Activated CD4-positive, alpha-beta memory T cell treated with anti-CD3 and anti-CD28 coated beads for 36 hours (primary cell): ENCODE results near the gene CTSV. TPM values are rescaled to one million over a fixed set of nuclear protein-coding genes. Genes with fewer than 3 reads are reported as not detected.
"Not testable (repeated sequence)": the region's sequence is repeated elsewhere in the genome, so short reads cannot be mapped to it uniquely, and the experiment has no call there.

ENCODE experiments used
- CTCF ChIA-PET: fragments of 350-600 bp; sonication (Branson Sonifier 250); formaldehyde crosslinking; loops from one replicate; lab custom pipeline; 2021; ENCODE audit warnings: antibody characterized with exemption, inconsistent platforms; lab: Charles Lee
- POLR2A ChIA-PET: fragments of 350-600 bp; sonication (Branson Sonifier 250); formaldehyde crosslinking; loops from one replicate; lab custom pipeline; 2021; ENCODE audit warnings: antibody characterized with exemption; lab: Charles Lee
- DNase-seq: peaks from one replicate; pipeline ENCODE4 v3.0.0-alpha.2; 2020
- H3K27ac Mint-ChIP-seq: one replicate; pipeline ENCODE4 v1.8.0; 2021; ENCODE audit warnings: mixed read lengths
- H3K27me3 Mint-ChIP-seq: one replicate; pipeline ENCODE4 v1.8.0; 2021; ENCODE audit warnings: mixed read lengths
- H3K36me3 Mint-ChIP-seq: one replicate; pipeline ENCODE4 v1.8.0; 2021; ENCODE audit warnings: mixed read lengths
- H3K4me1 Mint-ChIP-seq: one replicate; pipeline ENCODE4 v1.8.0; 2021; ENCODE audit warnings: low read depth, mixed read lengths
- H3K4me3 Mint-ChIP-seq: one replicate; pipeline ENCODE4 v1.8.0; 2021; ENCODE audit warnings: mild to moderate bottlenecking, mixed read lengths
- H3K9me3 Mint-ChIP-seq: one replicate; pipeline ENCODE4 v1.8.0; 2021; ENCODE audit warnings: mixed read lengths
- intact Hi-C: fragments of 100-400 bp; cut with micrococcal nuclease; formaldehyde crosslinking; loops from one replicate; pipeline ENCODE4 v1.15.1; 2023
- total RNA-seq, 2 experiments: library from RNA; stranded (reverse); gene quantifications; one replicate each; pipeline ENCODE4 v1.2.3, GENCODE V29; 2021

The CTSV gene
- total RNA-seq, 2 experiments from 2014 or later: 1.1 to 1.4 TPM

- intact Hi-C loops, H3K36me3 Mint-ChIP-seq, CTCF ChIA-PET, POLR2A ChIA-PET, H3K4me3 Mint-ChIP-seq, H3K27ac Mint-ChIP-seq, DNase-seq, H3K9me3 Mint-ChIP-seq, H3K27me3 Mint-ChIP-seq: not testable (repeated sequence)
- peaks cover 21% of the 10 kb centered on the region for H3K4me1 Mint-ChIP-seq
Observed at GRCh38 chr9:96983496-96984122, 55.3 kb downstream of the CTSV start.

Other genes starting within 250 kb of the CTSV start
- gene ZNF782, start 184.6 kb downstream of the CTSV start, total RNA-seq: 1 to 10 TPM; 2.8 to 3.2 TPM
- gene NUTM2G, start 110.3 kb downstream of the CTSV start, total RNA-seq: not detected